Thyroid gland (tissue), 4 donors: ENCODE data around the gene USP38.

Experiments
- POLR2A ChIP-seq, 2 donors: fragments of 450-650 bp; IDR thresholded peaks; one replicate each; pipeline ENCODE4 v1.6.1; 2017; ENCODE audit warnings: antibody characterized with exemption in 2 of 2, mild to moderate bottlenecking in 2 of 2, moderate library complexity in 1 of 2
- TF ChIP-seq, protein P1 (sequence below), 6 experiments: fragments of 200-600 bp in 3 of 6; fragments of 450-650 bp in 3 of 6; sonication (generic) in 3 of 6; IDR thresholded peaks; one replicate each; pipeline ENCODE4 v1.5.1; 2016 to 2019; ENCODE audit warnings: antibody characterized with exemption in 6 of 6, mild to moderate bottlenecking in 2 of 6, inconsistent platforms in 1 of 6, moderate library complexity in 1 of 6

GRCh38 chr4:143184503-143185252 lies at the start of gene USP38:
- TF ChIP-seq, protein P1, sequence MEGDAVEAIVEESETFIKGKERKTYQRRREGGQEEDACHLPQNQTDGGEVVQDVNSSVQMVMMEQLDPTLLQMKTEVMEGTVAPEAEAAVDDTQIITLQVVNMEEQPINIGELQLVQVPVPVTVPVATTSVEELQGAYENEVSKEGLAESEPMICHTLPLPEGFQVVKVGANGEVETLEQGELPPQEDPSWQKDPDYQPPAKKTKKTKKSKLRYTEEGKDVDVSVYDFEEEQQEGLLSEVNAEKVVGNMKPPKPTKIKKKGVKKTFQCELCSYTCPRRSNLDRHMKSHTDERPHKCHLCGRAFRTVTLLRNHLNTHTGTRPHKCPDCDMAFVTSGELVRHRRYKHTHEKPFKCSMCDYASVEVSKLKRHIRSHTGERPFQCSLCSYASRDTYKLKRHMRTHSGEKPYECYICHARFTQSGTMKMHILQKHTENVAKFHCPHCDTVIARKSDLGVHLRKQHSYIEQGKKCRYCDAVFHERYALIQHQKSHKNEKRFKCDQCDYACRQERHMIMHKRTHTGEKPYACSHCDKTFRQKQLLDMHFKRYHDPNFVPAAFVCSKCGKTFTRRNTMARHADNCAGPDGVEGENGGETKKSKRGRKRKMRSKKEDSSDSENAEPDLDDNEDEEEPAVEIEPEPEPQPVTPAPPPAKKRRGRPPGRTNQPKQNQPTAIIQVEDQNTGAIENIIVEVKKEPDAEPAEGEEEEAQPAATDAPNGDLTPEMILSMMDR (IDR thresholded peaks at IDR 0.05) = peak in 3 of 6 experiments; percentile 7 to 30 (median 10)
- peak; percentile 47 to 92 for TF ChIP-seq POLR2A (IDR thresholded peaks at IDR 0.05)
